Peyer's patch (tissue), 4 donors: ENCODE results near the gene COL27A1. TPM values are rescaled to one million over a fixed set of nuclear protein-coding genes. Genes with fewer than 3 reads are reported as not detected.

Experiments
- DNase-seq, 3 donors: peaks; one replicate each; pipeline ENCODE4 v3.0.0-alpha.2; 2017 to 2019
- H3K27ac ChIP-seq, 4 donors: fragments of 200-600 bp; sonication (generic); one replicate each; pipeline ENCODE4 v1.5.1; 2016 to 2019
- H3K27me3 ChIP-seq, 2 donors: fragments of 200-600 bp; sonication (generic); one replicate each; pipeline ENCODE4 v1.5.1; 2019
- H3K36me3 ChIP-seq, 3 donors: fragments of 200-600 bp; sonication (generic); one replicate each; pipeline ENCODE4 v1.5.1; 2016 to 2019
- H3K4me1 ChIP-seq, 4 donors: fragments of 200-600 bp; sonication (generic); one replicate each; pipeline ENCODE4 v1.5.1; 2016 to 2019
- H3K4me3 ChIP-seq, 4 donors: fragments of 200-600 bp; sonication (generic); 1 replicate in 3 of 4; 2 replicates in 1 of 4; pipeline ENCODE4 v1.5.1; 2016 to 2019; ENCODE audit warnings: mild to moderate bottlenecking in 1 of 4
- H3K9me3 ChIP-seq, 4 donors: fragments of 200-600 bp; sonication (generic); one replicate each; pipeline ENCODE4 v1.5.1; 2016 to 2019; ENCODE audit warnings: mild to moderate bottlenecking in 1 of 4
- POLR2A ChIP-seq, 2 donors: fragments of 450-650 bp; IDR thresholded peaks; one replicate each; pipeline ENCODE4 v1.5.1; 2017; ENCODE audit warnings: antibody characterized with exemption in 2 of 2, mild to moderate bottlenecking in 2 of 2, moderate library complexity in 2 of 2
- total RNA-seq, 4 donors: library from RNA; depleted of rRNA; stranded (reverse); fragments of >200 nt; gene quantifications; one replicate each; pipeline ENCODE4 v1.1.0, GENCODE V29; 2016
- TF ChIP-seq, protein P1 (sequence below), 6 experiments: fragments of 450-650 bp in 4 of 6; fragments of 200-600 bp in 2 of 6; sonication (generic) in 1 of 6; IDR thresholded peaks; one replicate each; pipeline ENCODE4 v1.5.1; 2017 to 2019; ENCODE audit warnings: antibody characterized with exemption in 6 of 6, mild to moderate bottlenecking in 3 of 6, moderate library complexity in 1 of 6

Gene COL27A1
- total RNA-seq, 4 donors from 2014 or later = 5.8 to 23.1 (median 7.2) TPM

DNA sequence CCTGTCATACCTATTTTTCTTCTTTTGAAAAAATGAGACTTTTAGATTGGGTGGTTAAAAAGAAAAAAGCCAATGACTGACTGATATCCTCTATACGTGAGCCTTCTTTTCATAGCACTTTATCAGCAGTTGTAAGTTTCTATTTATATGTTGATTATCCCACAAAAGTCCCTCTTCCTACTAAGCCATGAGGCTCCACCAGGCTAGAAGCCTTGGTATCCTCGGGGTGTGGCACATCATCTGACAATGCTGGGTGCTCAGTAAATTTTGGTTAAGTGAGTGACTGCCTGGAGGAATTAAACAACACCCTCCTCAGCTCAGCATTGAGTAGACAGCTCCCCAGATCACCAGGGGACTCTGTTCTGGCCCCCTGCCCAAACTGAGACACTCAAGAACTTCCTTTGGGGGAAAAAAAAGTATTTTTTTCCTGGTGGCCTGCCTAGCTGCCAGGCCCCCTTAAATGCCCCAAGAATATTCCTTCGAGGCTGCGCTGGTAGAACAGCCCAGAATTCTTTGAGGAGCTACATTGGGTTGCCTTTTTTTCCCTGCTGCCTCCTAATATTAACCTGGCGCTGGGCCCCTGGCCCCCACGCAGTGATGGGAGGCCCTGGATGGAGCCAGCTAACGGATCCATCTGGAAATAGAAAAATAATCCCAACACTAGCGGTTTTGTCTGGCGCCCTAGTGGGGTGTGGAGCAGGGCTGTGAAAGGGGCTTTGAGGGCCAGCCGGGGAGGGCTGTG lies 23.4 kb upstream of the COL27A1 start:
- H3K27ac ChIP-seq = no peak overlapping the region
- TF ChIP-seq POLR2A (IDR thresholded peaks at IDR 0.05) = no peak
- TF ChIP-seq, protein P1, sequence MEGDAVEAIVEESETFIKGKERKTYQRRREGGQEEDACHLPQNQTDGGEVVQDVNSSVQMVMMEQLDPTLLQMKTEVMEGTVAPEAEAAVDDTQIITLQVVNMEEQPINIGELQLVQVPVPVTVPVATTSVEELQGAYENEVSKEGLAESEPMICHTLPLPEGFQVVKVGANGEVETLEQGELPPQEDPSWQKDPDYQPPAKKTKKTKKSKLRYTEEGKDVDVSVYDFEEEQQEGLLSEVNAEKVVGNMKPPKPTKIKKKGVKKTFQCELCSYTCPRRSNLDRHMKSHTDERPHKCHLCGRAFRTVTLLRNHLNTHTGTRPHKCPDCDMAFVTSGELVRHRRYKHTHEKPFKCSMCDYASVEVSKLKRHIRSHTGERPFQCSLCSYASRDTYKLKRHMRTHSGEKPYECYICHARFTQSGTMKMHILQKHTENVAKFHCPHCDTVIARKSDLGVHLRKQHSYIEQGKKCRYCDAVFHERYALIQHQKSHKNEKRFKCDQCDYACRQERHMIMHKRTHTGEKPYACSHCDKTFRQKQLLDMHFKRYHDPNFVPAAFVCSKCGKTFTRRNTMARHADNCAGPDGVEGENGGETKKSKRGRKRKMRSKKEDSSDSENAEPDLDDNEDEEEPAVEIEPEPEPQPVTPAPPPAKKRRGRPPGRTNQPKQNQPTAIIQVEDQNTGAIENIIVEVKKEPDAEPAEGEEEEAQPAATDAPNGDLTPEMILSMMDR (IDR thresholded peaks at IDR 0.05) = no peak
- no peaks in the 10 kb centered on the region for H3K27me3 ChIP-seq
- no peak for DNase-seq
- H3K9me3 ChIP-seq = no peaks in the 10 kb centered on the region
- H3K4me3 ChIP-seq = no peak overlapping the region
- H3K4me1 ChIP-seq = no peaks in the 10 kb centered on the region
- no peaks in the 10 kb centered on the region for H3K36me3 ChIP-seq

DNA sequence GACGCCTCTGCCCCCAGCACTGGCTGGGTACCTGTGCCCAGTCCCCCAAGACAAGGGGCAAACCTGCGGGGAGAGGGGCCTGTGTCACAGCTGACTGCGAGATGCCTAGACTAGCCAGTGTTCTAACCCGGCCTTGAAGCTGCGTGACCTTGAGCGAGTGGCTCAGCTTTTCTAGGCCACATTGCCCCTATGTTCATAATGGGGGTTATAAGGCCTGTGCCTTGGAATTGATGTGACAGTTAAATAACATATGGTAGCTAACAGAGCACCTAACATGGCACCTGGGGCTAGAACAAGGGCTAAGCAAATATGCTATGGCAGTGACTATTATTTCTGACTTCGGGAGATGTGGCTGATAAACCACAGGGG lies 22.8 kb upstream of the COL27A1 start:
- H3K4me1 ChIP-seq = no peaks in the 10 kb centered on the region
- TF ChIP-seq POLR2A (IDR thresholded peaks at IDR 0.05) = no peak
- TF ChIP-seq, protein P1 (IDR thresholded peaks at IDR 0.05) = no peak
- no peaks in the 10 kb centered on the region for H3K9me3 ChIP-seq
- no peak overlapping the region for H3K27ac ChIP-seq
- no peak overlapping the region for H3K4me3 ChIP-seq
- H3K36me3 ChIP-seq = no peaks in the 10 kb centered on the region
- DNase-seq = no peak
- H3K27me3 ChIP-seq = no peaks in the 10 kb centered on the region

DNA sequence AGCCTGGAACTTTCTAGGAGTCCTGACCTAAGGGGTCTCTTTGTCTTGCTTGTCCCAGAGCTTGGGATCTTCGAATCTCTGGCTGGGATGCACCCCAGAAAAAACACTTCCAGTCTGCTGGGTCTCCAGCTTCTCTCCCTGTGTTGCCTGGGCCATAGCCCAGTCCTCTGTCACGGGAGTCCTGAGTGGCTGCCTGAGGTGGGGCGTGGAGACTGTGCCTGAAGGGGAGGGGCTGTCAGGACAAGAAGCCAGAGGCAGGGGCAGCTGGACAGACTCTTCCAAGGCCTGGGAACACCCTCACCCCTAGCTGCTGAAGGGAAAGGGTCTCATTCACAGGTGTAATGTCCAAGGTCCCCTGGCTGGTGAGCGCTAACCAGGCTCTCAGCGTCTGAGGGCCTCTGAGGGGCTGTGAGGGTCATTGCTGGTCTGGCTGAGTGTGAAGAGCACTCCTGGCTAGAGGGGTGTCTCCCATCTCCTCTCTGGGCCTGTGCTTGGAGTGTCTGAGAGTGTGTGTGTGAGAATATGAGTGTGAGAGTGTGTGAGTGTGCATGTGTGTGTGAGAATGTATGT lies 20.4 kb upstream of the COL27A1 start:
- H3K36me3 ChIP-seq = no peaks in the 10 kb centered on the region
- H3K4me3 ChIP-seq = no peak overlapping the region
- no peaks in the 10 kb centered on the region for H3K9me3 ChIP-seq
- TF ChIP-seq, protein P1 (IDR thresholded peaks at IDR 0.05) = no peak
- no peak for TF ChIP-seq POLR2A (IDR thresholded peaks at IDR 0.05)
- no peak overlapping the region for H3K27ac ChIP-seq
- no peaks in the 10 kb centered on the region for H3K27me3 ChIP-seq
- no peak for DNase-seq
- H3K4me1 ChIP-seq = no peaks in the 10 kb centered on the region

DNA sequence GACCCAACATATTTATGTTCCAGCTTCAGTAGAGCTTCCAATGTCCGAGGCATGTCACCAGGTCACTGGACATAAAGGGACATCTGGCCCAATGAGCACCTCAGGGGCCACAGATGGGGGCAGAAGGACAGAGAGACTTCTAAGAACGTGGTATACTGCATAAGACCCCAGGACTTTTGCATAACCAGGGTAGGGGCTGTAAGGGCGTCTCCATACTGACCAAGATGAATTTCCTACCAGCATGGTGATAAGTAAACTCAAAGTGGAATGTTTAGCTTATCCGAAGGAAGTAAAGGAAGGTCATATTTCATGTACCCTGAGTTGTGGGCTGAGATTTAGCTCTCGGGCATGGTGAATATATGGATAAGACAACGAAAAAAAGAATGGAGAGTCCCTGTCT lies 17.5 kb upstream of the COL27A1 start:
- no peaks in the 10 kb centered on the region for H3K36me3 ChIP-seq
- peaks cover 0 to 4% (median 0%) of the 10 kb centered on the region in 4 donors for H3K4me1 ChIP-seq
- no peak overlapping the region for H3K27ac ChIP-seq
- H3K9me3 ChIP-seq = no peaks in the 10 kb centered on the region
- no peak overlapping the region for H3K4me3 ChIP-seq
- no peak for DNase-seq
- H3K27me3 ChIP-seq = no peaks in the 10 kb centered on the region
- TF ChIP-seq POLR2A (IDR thresholded peaks at IDR 0.05) = no peak
- TF ChIP-seq, protein P1 (IDR thresholded peaks at IDR 0.05) = no peak

DNA sequence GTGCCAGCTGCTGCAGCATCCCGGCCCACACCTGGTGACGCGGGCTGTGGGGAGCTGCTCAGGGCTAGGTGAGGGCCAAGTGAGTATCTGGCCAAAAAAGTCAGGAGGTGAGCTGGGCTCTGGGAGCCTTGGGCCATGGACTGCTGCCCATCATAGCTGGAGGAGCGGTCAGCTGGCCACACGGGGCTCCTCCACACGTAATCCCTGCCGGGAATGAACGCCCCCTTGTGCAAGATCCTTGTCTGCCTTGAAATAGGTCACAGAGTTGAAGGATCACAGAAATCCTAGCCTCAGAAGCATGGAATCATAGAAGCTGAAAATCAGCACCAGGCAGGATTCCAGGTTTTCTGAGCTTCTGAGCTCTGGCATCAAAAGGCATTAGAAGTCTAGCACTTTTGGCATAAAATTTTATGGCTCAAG lies 16.8 kb upstream of the COL27A1 start:
- Histone ChIP-seq H3K27me3 (no peaks in the 10 kb centered on the region), H3K36me3 (no peaks in the 10 kb centered on the region), H3K4me3 (no peak overlapping the region), H3K9me3 (no peaks in the 10 kb centered on the region), H3K27ac (no peak overlapping the region), H3K4me1 (peaks cover 0 to 4% (median 0%) of the 10 kb centered on the region in 4 donors)
- DNase-seq = no peak
- TF ChIP-seq POLR2A (IDR thresholded peaks at IDR 0.05) = no peak
- TF ChIP-seq, protein P1 (IDR thresholded peaks at IDR 0.05) = no peak
